ENCODE data around the gene KCNA10. TPM values are rescaled to one million over a fixed set of nuclear protein-coding genes. Genes with fewer than 3 reads are reported as not detected.

KCNA10 gene
- total RNA-seq, 1 experiment from 2014 or later, result not detected

DNA sequence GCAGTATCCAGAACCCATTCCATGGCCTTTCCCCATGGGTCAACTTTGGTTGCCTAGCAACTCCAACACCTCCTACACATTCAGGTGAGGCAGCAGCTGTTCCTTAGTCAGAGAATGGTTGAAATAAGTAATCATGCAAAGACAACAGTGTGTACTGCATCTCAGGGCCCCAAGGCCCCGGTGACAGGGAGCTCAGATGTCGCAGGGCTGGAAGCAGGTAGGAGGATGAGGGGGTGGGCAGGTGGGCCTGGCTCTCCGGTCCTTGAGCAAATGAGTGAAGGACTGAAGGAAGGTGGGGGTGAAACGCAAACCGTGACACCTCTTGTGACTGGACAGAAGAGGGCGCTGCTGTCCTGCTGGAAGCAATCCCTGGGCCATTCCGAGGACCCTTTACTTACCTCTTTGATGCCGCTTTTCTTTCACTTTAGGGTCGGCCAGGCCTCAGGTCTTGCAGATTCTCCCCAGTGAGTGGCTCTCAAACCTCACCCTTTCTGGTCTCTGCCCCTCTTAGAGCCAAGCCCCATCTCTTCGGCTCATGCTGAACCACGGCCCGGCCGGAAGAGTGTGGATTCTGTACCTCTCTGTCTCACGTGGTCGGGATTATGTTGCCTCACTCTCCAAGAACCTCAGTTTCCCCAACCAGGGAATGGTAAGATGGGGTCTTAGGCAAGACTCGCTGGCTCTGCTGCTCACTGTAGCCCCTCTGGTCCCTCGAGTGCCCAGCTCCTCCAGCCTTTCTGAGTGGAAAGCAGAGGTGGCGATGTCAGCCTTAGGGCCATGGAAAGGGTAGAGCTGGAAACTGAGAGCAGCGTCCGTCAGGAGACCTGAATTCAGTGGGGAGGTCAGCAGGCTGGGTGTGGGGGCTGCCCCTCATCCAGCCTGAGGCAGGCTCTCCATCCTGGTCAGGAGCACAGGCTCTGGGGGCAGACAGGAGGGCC, 5.6 kb upstream of the KCNA10 start:
- TF ChIP-seq CBX3 (IDR thresholded peaks at IDR 0.05; ENCODE audit: low read depth) (no peak), SP1 (IDR thresholded peaks at IDR 0.05; ENCODE audit: low read depth) (no peak), POLR2A (IDR thresholded peaks at IDR 0.05; ENCODE audit: borderline replicate concordance, extremely low read depth, insufficient read depth, insufficient read length) (no peak), FOSL1 (IDR thresholded peaks at IDR 0.05; ENCODE audit: low read depth) (no peak), ELF1 (IDR thresholded peaks at IDR 0.05; ENCODE audit: borderline replicate concordance, low read depth) (no peak), EGR1 (IDR thresholded peaks at IDR 0.05; ENCODE audit: low read depth) (no peak), RAD21 (IDR thresholded peaks at IDR 0.05; ENCODE audit: low read depth) (peak; percentile 87)
- TF ChIP-seq, protein P1, sequence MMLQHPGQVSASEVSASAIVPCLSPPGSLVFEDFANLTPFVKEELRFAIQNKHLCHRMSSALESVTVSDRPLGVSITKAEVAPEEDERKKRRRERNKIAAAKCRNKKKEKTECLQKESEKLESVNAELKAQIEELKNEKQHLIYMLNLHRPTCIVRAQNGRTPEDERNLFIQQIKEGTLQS (IDR thresholded peaks at IDR 0.05), result no peak
- TF ChIP-seq, protein P2, sequence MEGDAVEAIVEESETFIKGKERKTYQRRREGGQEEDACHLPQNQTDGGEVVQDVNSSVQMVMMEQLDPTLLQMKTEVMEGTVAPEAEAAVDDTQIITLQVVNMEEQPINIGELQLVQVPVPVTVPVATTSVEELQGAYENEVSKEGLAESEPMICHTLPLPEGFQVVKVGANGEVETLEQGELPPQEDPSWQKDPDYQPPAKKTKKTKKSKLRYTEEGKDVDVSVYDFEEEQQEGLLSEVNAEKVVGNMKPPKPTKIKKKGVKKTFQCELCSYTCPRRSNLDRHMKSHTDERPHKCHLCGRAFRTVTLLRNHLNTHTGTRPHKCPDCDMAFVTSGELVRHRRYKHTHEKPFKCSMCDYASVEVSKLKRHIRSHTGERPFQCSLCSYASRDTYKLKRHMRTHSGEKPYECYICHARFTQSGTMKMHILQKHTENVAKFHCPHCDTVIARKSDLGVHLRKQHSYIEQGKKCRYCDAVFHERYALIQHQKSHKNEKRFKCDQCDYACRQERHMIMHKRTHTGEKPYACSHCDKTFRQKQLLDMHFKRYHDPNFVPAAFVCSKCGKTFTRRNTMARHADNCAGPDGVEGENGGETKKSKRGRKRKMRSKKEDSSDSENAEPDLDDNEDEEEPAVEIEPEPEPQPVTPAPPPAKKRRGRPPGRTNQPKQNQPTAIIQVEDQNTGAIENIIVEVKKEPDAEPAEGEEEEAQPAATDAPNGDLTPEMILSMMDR (IDR thresholded peaks at IDR 0.05 in 2 of 3, conservative IDR thresholded peaks at IDR 0.05 in 1 of 3; ENCODE audit: borderline replicate concordance in 1 of 3, insufficient read depth in 1 of 3, low read depth in 2 of 3, low read length in 2 of 3), result peak; percentile 77 to 88 (median 84)
- TF ChIP-seq, protein P3, sequence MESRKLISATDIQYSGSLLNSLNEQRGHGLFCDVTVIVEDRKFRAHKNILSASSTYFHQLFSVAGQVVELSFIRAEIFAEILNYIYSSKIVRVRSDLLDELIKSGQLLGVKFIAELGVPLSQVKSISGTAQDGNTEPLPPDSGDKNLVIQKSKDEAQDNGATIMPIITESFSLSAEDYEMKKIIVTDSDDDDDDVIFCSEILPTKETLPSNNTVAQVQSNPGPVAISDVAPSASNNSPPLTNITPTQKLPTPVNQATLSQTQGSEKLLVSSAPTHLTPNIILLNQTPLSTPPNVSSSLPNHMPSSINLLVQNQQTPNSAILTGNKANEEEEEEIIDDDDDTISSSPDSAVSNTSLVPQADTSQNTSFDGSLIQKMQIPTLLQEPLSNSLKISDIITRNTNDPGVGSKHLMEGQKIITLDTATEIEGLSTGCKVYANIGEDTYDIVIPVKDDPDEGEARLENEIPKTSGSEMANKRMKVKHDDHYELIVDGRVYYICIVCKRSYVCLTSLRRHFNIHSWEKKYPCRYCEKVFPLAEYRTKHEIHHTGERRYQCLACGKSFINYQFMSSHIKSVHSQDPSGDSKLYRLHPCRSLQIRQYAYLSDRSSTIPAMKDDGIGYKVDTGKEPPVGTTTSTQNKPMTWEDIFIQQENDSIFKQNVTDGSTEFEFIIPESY (IDR thresholded peaks at IDR 0.05; ENCODE audit: extremely low read depth, insufficient replicate concordance, low read length), result no peak
- Histone ChIP-seq H3K4me1 (ENCODE audit: control insufficient read depth in 1 of 2, insufficient read depth in 2 of 2, low read length in 2 of 2) (peaks cover 0 to 8% of the 10 kb centered on the region in 2 experiments; a peak in 1 of 4 replicates), H3K9ac (ENCODE audit: low read length) (no peak overlapping the region), H3K27ac (ENCODE audit: low read depth, low read length) (no peak overlapping the region), H3K4me3 (replicated peaks in 1 of 2; ENCODE audit: low read depth in 1 of 2, low read length in 2 of 2) (peak overlapping the region in 1 of 2 experiments; percentile 10; a peak in 1 of 4 replicates), H3K79me2 (ENCODE audit: insufficient read depth, low read length) (no peaks in the 10 kb centered on the region), H3K9me3 (ENCODE audit: control insufficient read depth in 1 of 2, insufficient read depth in 1 of 2, low read depth in 1 of 2, low read length in 2 of 2) (no peaks in the 10 kb centered on the region), H3K27me3 (ENCODE audit: insufficient read depth, low read length) (peaks cover 59% of the 10 kb centered on the region; the same call in 1 of the 2 replicates), H3K4me2 (ENCODE audit: low read length) (peak overlapping the region; percentile 44), H3K36me3 (ENCODE audit: control insufficient read depth in 1 of 2, insufficient read depth in 2 of 2, low read length in 2 of 2) (no peaks in the 10 kb centered on the region), H2AFZ (ENCODE audit: low read depth, low read length, poor library complexity, severe bottlenecking) (peak overlapping the region; percentile 44), H4K20me1 (ENCODE audit: insufficient read depth) (no peaks in the 10 kb centered on the region), H3K9me2 (ENCODE audit: insufficient read depth) (no peaks in the 10 kb centered on the region)
- DNase-seq (ENCODE audit: low read depth, low spot score) (peak; percentile 27), ATAC-seq (peak; percentile 96)
- intact Hi-C loops (cut with micrococcal nuclease), result loop anchor here (1.0 to 5.0 kb wide), 4 partner anchors 91 to 468 kb away; no protein-coding TSS in a partner anchor
- ChIA-PET RAD21 (ENCODE audit: low non-redundant PET in 1 of 2, low total read pairs in 2 of 2, uncharacterized antibody in 2 of 2, unreplicated experiment in 2 of 2) (no interaction called here), CTCF (interaction anchor here (1.0 to 2.7 kb wide), 8 partner anchors 9 to 258 kb away, joined by 3 to 13 read pairs (median 10); no protein-coding TSS in a partner anchor), POLR2A (no interaction called here)
- BruUV-seq (replicated peaks), result no TSS peak
